HG02623 (cell line): ENCODE data around the gene MAP3K2.
"Not testable (repeated sequence)": the region's sequence is repeated elsewhere in the genome, so short reads cannot be mapped to it uniquely, and the experiment has no call there.

Experiments used
- ATAC-seq: cut with Tn5 transposase; IDR thresholded peaks from one replicate; pipeline ENCODE4 v1.9.1; 2021; ENCODE audit warnings: moderate library complexity; ENCODE audit not compliant: unreplicated experiment

Gene MAP3K2

DNA sequence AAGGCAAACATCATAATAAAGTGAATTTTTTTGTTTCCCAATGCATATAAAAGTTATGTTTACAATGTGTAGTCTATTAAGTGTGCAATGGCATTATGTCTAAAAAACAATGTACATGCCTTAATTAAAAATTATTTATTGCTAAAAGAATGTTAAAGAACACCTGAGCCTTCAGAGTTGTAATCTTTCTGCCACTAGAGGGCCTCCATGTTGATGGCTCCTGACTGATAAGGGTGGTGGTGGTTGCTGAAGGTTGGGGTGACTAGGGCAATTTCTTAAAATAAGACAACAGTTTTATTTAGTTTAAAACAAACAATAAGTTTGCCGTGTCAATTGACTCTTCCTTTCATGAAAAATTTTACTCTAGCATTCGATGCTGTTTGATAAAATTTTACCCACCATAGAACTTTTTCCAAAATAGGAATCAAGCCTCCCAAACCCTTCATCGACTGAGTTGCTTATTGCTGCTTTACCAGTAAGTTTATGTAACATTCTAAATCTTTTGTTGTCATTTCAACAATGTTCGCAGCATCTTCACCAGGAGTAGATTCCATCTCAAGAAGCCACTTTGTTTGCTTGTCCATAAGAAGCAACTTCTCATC lies 32.3 kb downstream of the MAP3K2 start:
- no peak for ATAC-seq

DNA sequence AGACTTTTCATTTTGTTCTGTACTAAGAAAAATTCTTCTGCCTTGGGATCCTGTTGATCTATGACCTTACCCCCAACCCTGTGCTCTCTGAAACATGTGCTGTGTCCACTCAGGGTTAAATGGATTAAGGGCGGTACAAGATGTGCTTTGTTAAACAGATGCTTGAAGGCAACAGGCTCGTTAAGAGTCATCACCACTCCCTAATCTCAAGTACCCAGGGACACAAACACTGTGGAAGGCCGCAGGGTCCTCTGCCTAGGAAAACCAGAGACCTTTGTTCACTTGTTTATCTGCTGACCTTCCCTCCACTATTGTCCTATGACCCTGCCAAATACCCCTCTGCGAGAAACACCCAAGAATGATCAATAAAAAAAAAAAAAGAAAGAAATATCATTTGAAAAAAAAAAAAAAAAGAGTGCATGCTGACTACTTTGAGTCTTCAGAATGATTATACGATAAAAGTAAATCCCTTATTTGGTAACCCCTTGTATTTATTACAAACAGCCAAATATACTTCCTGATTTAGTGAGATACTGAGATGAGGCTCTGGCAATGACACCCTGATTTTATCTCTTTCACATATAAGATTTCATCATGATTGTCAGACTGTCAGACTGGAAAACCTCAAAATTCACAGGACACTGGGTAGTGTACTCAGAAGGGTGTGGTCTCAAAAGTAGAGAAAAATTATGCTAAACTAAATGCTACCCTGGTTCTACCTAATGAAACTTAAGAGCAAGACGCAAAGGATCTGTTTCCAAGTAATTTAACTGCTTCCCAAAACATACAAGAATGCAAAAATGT lies 33.7 kb downstream of the MAP3K2 start:
- ATAC-seq: not testable (repeated sequence)

DNA sequence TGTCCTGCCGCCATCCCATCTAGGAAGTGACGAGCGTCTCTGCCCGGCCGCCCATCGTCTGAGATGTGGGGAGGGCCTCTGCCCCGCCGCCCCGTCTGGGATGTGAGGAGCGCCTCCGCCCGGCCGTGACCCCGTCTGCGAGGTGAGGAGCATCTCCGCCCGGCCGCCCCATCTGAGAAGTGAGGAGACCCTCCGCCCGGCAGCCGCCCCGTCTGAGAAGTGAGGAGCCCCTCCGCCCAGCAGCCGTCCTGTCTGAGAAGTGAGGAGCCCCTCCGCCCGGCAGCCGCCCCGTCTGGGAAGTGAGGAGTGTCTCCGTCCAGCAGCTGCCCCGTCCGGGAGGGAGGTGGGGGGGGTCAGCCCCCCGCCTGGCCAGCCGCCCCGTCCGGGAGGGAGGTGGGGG lies 34.6 kb downstream of the MAP3K2 start:
- ATAC-seq: not testable (repeated sequence)

DNA sequence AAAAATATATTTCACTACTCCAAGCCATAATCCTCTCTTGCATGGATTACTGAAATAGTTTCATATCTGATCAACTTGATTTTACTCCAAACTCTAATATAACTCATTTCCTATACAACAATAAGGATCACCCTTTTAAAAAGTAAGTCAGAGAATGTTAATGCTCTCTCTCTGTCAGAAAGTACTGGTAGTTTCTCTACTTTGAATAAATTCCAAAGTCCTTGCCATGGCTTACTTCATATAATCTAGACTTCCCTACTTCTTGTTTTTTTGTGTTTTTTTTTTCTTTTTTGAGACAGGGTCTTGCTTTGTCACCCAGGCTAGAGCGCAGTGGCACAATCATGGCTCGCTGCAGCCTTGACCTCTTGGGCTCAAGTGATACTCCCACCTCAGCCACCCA lies 36.2 kb downstream of the MAP3K2 start:
- ATAC-seq: no peak

DNA sequence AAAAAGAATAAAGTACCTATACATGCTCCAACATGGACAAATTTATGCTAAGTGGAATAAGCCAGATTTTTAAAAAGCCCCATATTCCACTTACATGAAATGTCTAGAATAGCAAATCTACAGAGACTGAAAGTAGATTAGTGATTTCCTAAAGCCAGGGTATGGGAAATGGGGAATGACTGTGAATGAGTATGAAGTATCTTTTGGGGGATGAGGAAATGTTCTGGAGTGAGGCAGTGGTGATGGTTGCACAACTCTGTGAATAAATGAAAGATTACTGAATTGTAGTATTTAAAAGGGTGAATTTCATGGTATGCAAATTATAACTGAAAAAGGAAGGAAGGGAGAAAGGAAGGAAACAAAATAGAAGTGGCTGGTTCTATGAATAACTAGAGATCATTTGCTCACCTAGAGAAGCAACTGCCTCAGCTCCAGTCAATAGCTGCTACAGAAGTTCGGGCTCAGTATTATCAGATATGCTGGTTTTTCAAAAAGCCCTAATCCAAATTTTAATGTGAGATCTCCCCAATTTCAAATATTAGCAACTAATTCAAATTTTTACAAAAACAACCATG lies 39.3 kb downstream of the MAP3K2 start:
- ATAC-seq: no peak

DNA sequence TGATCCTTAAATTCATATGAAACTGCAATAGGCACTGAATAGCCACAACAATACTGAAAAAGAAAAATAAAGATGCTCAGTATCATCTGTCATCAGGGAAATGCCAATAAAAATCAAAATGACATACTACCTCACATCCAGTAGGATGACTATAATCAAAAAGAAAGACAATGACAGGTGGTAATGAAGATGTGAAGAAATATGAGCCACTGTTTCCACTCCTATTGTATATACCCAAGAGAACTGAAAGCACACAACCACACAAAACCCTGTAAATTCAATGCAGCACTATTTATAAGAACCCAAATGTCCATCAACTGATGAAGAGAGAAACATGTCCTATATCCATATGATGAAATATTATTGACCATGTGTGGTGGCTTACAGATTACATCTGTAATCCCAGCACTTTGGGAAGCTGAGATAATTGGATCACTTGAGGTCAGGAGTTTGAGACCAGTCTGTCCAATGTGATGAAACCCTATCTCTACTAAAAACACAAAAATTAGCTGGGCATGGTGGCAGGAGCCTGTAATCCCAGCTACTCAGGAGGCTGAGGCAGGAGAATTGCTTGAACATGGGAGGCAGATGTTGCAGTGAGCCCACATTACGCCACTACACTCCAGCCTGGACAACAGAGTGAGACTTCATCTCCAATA lies 39.9 kb downstream of the MAP3K2 start:
- no peak for ATAC-seq

DNA sequence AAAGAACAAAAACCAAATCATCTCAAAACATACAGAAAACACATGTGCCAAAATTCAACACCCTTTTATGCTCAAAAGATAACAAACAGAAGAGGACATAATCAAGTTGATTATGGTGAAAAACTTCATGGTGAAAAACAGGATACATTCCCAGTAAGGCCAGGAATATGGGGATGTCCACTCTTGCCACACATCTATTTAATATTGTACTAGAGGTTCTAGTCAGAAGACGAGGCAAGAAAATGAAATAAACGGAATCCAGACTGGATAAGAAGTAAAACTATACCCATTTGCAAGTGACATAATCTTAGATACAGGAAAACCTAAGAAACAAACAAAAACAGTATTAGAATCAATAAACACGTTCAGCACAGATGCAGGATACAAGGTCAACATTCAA lies 40.8 kb downstream of the MAP3K2 start:
- ATAC-seq: no peak

DNA sequence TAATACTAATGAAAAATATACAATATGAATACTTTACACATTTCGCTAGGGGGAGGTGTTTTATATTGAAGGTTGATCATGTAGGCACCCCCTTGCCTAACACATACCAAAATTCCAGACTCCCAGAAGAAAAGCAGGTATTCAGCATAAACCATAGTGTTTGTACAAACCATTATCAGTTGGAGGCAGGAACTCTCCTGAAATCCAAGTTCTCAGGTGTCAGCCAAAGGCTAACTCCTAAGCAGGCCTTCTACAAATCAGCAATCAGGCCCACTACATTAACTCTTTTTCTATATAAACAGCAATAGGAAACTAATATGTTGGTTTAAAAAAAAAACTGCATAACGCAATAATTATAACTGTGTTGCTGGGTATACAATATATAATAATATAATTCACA lies 44.5 kb downstream of the MAP3K2 start:
- ATAC-seq: no peak

DNA sequence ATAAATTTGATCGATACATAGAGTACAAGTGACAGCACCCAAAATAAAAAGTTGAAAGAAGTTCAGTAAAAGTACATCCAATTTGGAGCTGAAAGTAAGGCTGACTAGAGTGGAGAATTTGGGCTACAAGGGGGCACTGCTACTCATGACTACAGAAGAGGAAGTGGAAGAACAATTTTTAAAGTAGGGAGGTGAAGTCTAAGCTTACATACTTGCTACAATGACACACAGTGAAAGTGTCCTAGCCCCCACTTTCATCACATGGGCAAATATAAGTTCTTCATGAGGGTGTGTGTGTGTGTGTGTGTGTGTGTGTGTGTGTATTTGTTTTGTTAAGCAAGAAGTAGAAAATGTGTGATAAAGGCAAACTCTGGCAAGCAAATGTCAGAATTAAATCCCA lies 45.7 kb downstream of the MAP3K2 start:
- ATAC-seq: no peak

DNA sequence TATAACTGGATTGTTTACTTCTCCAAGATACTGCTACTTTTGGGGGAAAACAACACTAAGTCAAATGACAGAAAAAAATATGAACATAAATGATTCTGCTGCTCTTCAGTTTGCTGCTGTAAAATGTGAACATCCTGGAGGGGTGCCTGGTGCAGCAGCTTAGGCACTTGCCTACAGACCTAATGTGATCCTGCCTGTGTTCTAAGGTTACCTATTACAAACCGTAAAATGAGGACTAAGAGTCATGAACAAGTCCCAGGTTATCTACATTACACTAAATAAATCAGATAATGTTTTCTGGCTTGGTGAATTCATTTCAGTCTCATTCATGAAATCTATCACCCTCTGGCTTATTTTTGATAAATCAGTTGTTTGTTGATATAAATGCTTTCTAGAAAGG lies 55.4 kb downstream of the MAP3K2 start:
- no peak for ATAC-seq

DNA sequence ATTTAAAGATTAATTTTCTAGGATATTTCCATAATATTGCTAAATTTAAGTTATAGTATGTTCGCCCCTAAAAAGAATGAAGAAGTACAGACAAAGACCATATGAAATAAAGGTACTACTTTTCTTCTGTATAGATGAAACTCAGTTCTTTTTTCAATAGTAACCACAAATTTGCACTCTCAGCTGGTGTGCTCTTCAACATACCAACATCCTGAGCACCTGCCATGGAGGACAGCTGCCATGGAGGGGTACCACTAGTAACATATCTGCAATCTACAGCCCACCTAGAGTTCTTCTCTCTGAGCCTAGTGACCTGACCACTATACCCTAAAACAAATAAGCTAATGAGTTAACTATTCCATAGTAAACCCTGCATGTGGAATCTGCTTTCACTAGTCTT lies 57.0 kb downstream of the MAP3K2 start:
- peak; percentile 75 for ATAC-seq

DNA sequence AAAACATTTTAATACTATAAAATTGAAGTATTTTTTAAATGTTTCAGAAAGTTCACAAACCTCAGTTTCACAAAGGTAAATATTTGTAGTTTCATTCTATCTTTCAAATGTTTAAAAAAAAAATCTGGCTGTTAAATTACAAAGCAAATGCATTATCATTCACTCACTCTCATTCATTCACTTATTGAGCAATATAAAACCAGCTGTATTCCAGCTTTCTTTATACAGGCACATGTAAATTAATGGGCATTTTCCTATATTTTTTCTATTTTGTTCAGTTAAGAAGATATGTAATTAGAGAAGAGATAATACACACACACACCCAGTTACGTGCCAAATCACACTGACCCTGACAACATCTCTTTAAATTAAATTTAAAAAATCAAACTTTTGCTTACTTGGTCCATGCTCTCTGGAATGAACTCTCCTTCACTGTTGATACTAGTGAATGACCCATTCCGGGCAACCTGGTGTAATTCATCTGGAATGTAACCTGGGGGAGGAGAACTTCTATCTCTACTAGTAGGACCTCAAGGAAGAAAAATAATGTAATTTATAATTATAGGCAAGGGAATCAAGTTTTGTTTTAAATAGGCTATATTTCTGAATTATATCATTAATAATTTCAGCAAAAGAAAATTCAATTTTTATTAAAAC lies 61.4 kb downstream of the MAP3K2 start:
- ATAC-seq: no peak

DNA sequence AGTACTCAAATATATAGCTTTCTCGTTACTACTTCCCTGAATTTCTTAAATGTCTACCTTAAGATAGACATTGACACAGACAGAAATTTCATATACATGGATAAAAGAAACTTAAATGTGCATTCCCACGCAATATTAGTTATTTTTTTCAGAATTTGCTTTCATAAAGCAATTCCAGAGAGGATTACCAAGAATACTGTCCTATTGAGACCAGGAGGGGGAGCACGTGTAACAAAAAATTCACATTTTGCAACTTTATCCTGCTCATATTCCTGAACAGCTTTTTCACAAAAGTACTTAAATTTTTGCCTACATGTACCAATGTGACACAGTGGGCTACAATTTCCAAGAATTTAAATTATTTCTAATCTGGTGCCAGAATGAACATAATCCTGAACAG lies 63.1 kb downstream of the MAP3K2 start:
- ATAC-seq: no peak

DNA sequence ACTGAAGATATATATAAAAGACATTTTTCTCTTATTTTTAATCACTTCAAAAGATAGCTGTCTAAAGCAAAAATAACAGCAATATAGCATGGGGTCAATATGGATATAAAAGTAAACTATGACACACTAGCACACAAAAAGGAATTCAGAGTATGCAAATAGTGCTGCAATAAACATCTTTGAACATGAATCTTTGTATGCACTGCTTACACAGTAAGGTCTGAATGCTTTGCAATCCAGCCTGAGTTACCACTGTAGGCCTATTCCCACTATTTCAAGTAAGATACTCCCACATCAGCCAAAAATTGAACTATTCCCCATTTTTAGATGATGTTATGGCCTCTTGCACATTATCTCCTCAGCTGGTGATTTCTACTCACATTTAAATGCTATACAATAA lies 66.5 kb downstream of the MAP3K2 start:
- no peak for ATAC-seq

DNA sequence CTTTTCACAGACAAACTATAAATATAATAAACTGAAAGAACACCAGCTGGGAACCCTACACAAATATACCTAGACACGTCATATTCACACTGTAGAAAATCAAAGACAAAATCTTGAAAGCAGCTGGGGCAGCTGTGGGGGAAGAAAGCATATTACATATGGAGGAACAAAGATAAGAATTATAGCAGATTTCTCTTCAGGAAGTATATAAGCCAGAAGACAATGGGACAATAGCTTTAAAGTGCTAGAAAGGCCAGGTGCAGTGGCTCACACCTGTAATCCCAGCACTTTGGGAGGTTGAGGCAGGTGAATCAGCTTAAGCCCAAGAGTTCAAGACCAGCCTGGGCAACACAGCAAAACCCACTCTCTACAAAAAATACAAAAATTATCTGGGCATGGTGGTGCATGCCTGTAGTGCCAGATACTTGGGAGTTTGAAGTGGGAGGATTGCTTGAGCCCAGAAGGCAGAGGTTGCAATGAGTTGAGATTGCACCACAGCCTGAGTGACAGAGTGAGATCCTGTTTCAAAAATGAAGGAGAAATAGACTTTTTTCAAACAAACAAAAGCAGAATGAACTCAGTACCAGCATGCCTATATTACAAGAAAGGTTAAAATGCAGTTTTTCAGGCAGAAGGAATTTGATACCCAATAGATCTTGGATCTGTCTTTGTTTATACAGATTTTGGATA lies 67.0 kb downstream of the MAP3K2 start:
- ATAC-seq: no peak

DNA sequence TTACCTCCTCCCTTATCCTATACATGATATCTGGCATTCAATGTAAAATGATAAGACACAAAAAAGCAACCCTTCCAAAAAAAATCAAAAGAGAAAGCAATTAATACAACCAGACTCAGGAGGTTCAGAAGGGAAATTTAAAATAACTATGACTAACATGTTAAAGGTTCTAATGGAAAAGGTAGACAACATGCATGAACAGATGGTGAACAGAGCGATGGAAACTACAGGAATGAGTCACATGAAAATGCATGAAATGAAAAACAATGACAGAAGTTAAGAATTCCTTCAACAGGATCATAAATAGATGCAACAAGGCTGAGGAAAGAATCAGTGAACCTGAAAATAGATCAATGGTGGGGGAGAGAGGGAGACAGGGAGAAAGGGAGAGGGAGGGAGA lies 67.7 kb downstream of the MAP3K2 start:
- ATAC-seq: no peak

DNA sequence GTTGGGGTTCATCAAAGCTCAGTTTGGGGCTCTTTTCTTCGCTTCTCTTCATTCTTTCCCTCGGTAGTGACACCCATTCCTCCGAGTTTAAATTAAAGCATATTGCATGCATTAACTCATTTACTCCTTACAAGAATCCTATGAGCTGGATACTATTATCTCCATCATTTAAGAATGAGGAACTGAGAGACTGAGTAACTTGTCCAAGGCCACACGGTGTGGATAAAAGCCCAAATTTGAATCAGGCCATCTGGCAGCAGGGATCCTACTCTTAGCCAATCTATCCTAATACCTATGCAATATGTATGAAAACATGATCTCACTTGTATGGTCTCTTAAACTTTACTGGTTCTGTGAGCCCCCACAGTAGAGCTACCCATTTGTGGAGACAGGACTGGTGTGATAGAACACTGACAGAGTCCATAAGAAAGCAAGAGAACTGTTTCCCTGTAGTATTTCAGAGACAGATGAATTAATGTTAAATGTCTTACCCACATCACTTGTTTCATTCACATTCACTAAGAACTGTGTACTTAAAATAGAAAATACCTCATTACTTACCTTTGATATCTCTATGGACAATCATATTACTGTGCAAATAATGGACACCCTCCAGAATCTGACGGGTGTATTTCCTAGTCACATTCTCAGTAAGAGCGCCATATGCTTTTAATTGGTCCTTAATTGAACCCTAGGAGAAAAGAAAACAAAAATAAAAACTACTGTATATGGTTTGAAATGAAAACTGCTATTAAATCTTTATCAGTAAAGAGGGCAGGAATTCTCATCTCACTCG lies 73.4 kb downstream of the MAP3K2 start:
- no peak for ATAC-seq

DNA sequence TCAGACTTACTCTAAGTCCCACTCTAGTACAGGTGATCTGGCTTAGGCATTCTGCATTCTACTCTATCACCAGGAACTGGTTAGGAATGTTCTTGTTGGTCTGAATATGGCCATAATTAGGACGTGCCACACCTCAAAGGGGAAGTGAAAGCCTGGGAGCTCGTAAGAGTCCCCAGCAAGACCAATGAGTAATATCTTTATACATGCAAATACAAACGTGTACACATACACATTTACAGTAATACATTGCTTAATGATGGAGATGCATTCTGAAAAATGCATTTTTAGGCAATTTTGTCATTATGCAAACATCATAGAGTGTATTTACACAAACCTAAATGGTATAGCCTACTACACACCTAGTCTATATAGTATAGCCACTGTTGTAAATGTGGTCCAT lies 74.4 kb downstream of the MAP3K2 start:
- ATAC-seq: peak; percentile 96

DNA sequence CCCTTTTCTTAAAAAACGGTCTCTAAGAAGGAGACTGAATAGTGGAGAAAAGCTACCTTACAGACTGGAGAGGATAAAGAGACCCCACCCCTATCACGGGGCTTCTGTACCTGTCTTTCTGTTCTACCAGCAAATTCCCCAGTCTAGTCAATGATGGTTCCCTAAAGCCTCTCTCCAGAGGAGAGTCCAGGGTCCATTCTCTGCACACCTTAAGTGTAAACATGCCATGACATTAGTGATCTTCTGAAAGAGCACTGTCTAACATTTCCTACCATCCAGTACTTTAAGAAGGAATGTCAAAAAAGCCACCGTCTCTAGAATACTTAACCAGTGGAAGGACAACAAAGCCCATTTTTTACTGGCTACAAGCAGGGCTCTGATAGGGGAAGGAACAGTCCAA lies 76.8 kb downstream of the MAP3K2 start:
- no peak for ATAC-seq

DNA sequence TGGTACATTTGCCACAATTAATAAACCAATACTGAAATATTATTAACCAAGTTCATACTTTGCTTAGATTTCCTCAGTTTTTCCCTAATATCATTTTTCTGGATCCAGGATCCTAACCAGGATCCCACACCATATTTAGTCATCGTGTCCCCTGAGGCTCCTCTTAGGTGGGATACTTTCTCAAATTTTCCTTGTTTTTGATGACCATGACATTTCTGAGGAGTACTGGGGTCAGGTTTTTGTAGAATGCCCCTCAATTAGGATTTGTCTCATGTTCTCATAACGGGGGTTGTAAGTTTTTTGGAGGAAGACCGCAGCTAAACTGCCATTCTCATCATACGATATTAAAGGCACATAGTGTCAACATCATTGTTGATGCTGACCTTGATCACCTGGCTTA lies 78.3 kb downstream of the MAP3K2 start:
- ATAC-seq: no peak
